ENCODE measurements around the gene RAB1A. TPM values are rescaled to one million over a fixed set of nuclear protein-coding genes. Genes with fewer than 3 reads are reported as not detected.

RAB1A gene
- total and polyA plus RNA-seq, 4 donors = 104 to 159 (median 136) TPM

GRCh38 chr2:65049010-65049639 lies 80.8 kb downstream of the RAB1A start:
- no peak overlapping the region for H3K9ac ChIP-seq (ENCODE audit: insufficient read depth in 1 of 2, low read length in 2 of 2)
- H3K27me3 ChIP-seq (ENCODE audit: control insufficient read depth in 3 of 3, insufficient read depth in 3 of 3, low read length in 2 of 3) = no peaks in the 10 kb centered on the region
- no peak for TF ChIP-seq CTCF (IDR thresholded peaks at IDR 0.05; ENCODE audit: control extremely low read depth, extremely low read depth)
- peaks cover 0 to 3% (median 0%) of the 10 kb centered on the region in 4 donors for H3K9me3 ChIP-seq (ENCODE audit: control insufficient read depth in 4 of 4, insufficient read depth in 3 of 4, low read length in 3 of 4)
- H3K4me3 ChIP-seq = no peak overlapping the region
- H3K4me1 ChIP-seq (ENCODE audit: control insufficient read depth in 5 of 5, insufficient read depth in 5 of 5, low read length in 5 of 5) = no peaks in the 10 kb centered on the region
- H3K36me3 ChIP-seq (ENCODE audit: control insufficient read depth in 4 of 4, insufficient read depth in 4 of 4, low read length in 4 of 4) = no peaks in the 10 kb centered on the region
- H3K27ac ChIP-seq (ENCODE audit: low read depth in 1 of 2, low read length in 1 of 2) = no peak overlapping the region
- no peak for DNase-seq
- no peak for ATAC-seq (ENCODE audit: insufficient read depth, low FRiP score)
- WGBS, 2 donors = 88 to 96% methylated on average over 1 of the region's 1 CpG

GRCh38 chr2:65046633-65047407 lies 83.1 kb downstream of the RAB1A start:
- ATAC-seq (ENCODE audit: insufficient read depth, low FRiP score) (no peak), DNase-seq (no peak)
- Histone ChIP-seq H3K4me3 (no peak overlapping the region), H3K27ac (ENCODE audit: low read depth in 1 of 2, low read length in 1 of 2) (no peak overlapping the region), H3K27me3 (ENCODE audit: control insufficient read depth in 3 of 3, insufficient read depth in 3 of 3, low read length in 2 of 3) (no peaks in the 10 kb centered on the region), H3K4me1 (ENCODE audit: control insufficient read depth in 5 of 5, insufficient read depth in 5 of 5, low read length in 5 of 5) (no peaks in the 10 kb centered on the region), H3K9ac (ENCODE audit: insufficient read depth in 1 of 2, low read length in 2 of 2) (no peak overlapping the region), H3K9me3 (ENCODE audit: control insufficient read depth in 4 of 4, insufficient read depth in 3 of 4, low read length in 3 of 4) (peaks cover 0 to 6% (median 0%) of the 10 kb centered on the region in 4 donors), H3K36me3 (ENCODE audit: control insufficient read depth in 4 of 4, insufficient read depth in 4 of 4, low read length in 4 of 4) (no peaks in the 10 kb centered on the region)
- WGBS, 2 donors = 86 to 91% methylated on average over 11 of the region's 11 CpGs
- TF ChIP-seq CTCF (IDR thresholded peaks at IDR 0.05; ENCODE audit: control extremely low read depth, extremely low read depth) = no peak

GRCh38 chr2:65045651-65046050 lies 84.3 kb downstream of the RAB1A start:
- no peak for TF ChIP-seq CTCF (IDR thresholded peaks at IDR 0.05; ENCODE audit: control extremely low read depth, extremely low read depth)
- H3K9me3 ChIP-seq (ENCODE audit: control insufficient read depth in 4 of 4, insufficient read depth in 3 of 4, low read length in 3 of 4) = peaks cover 0 to 6% (median 0%) of the 10 kb centered on the region in 4 donors
- no peak overlapping the region for H3K9ac ChIP-seq (ENCODE audit: insufficient read depth in 1 of 2, low read length in 2 of 2)
- 83 to 87% methylated on average over 10 of the region's 10 CpGs for WGBS, 2 donors
- H3K4me3 ChIP-seq = no peak overlapping the region
- no peaks in the 10 kb centered on the region for H3K36me3 ChIP-seq (ENCODE audit: control insufficient read depth in 4 of 4, insufficient read depth in 4 of 4, low read length in 4 of 4)
- H3K27me3 ChIP-seq (ENCODE audit: control insufficient read depth in 3 of 3, insufficient read depth in 3 of 3, low read length in 2 of 3) = no peaks in the 10 kb centered on the region
- DNase-seq (no peak), ATAC-seq (ENCODE audit: insufficient read depth, low FRiP score) (no peak)
- H3K4me1 ChIP-seq (ENCODE audit: control insufficient read depth in 5 of 5, insufficient read depth in 5 of 5, low read length in 5 of 5) = no peaks in the 10 kb centered on the region
- H3K27ac ChIP-seq (ENCODE audit: low read depth in 1 of 2, low read length in 1 of 2) = no peak overlapping the region

Data from lung (tissue), 12 donors.